SK-N-DZ (cell line): ENCODE data around the gene MORN1.

Experiments used
- DNase-seq: peaks from one replicate; pipeline ENCODE4 v3.0.0-alpha.2; 2015; ENCODE audit warnings: low spot score

Gene MORN1

DNA sequence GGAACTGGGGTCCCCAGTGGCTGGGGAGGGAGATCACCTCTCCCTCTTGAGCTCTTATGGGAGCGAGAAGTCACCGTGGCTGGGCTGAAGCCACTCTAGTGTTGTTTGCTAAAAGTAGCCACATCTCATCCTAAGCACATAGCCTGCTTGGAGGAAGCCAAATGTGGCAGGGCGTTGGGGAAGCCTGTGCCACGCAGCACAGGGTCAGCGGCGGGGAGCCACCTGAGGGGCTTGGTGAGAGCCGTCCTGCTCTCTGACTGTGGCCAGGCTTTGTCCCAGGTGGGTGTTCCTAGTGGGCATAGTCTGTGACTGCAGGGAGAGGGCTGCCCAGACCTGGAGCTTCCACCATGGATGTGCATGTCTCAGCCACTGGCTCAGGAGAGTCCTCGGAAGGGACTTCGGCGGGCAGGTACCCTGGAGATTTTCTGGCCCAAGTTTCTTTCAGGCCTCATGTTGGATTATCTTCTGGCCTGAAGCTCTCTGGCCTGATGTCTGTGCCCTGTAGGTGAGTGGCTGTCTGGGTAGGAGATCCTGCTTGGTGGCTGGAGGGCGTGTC lies 38.9 kb downstream of the MORN1 start:
- no peak for DNase-seq

DNA sequence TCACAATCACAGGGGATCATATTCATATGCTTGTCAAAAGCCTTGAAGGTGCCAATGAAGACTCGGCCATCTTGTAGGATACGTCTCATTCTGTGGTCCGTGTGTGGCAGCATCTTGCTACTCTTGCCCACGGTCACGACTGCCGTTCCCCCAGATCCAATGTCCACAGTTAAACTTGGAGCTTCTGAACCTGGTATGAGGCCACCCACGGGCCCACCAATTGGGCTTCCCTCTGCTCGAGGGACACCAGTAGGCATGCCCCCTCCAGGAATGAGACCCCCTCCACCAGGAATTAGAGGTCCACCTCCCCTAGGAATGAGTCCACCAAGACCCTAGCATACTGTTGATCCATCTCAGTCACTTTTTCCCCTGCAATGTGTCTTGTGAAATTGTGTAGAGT lies 39.6 kb downstream of the MORN1 start:
- no peak for DNase-seq

DNA sequence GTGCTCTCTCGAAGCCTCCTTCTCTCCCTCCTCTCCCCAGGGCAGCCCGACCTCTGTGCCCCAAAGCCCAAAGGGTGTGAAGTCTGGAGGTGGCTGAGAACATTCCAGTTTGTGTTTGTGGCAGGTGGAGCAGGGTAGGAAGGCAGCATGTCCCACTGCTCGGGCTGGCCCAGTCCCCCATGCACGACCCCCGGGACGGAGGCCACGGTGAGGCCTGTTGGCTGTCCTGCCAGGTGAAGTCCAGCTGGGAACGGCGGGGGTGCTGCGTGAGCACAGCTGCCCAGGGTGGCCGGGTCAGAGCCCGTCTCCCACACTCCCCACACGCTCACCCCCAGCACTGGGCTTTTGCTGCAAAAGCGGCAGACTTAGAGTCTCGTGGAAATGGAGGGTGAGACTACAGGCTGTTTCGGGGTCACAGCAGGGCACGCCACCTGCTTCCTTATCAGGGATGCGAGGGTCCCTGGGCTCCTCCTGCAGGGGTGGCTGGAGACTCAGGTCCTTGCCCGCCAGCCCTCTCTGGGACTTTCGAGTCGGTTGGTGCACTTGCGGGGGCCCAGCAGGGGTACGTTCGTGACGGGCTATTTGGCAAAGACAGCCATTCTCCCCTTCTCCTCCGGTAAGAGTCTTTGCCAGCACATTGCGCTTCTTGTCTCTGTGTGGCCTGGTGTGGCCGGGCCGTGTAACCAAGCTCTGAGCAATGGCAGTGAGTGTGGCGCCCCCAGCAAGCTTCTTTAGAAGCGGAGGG lies 40.3 kb downstream of the MORN1 start:
- no peak for DNase-seq

DNA sequence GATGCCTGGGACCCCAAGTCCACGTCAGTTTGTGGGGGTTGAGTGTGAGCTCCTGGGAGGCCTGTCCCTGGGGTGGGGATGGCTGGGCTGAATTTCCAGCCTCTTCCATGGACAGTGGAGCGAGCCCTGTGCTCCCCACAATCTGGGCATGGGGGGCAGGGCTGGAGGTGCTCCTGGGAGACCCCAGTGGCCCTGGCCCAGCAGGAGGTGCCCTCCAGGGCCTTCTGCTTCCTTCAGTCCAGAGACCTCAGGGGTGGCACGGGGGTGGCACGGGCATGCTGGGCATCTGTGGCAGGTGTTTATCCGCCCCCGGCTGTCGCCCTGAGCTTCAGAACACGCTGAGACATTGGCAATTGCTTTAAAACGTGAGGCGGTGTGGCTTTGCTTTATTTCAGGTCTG lies 40.9 kb downstream of the MORN1 start:
- no peak for DNase-seq

- no peak for DNase-seq
Observed at GRCh38 chr1:2349806-2350205, 41.5 kb downstream of the MORN1 start.

GRCh38 chr1:2348346-2349325 lies 42.7 kb downstream of the MORN1 start:
- DNase-seq = no peak

DNA sequence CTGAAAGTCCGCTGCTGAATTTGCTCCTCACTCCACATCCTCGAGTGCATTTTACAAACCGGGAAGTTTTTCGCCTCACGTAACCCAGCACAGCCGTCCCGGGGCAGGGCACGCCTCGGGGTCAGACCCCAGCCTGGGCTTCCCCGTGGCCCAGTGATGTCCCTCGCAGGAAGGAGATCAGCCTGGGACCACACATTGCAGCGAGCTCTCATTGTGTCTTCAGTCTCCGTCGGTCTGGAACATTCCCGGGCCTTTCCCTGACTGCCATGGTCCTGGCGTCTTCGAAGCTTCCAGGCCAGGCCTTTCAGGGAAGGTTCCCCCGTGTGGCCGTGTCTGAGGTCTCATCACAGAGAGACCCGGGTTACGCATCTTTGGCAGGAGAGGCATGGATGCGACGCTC lies 43.5 kb downstream of the MORN1 start:
- DNase-seq = no peak

- DNase-seq = no peak
Observed at GRCh38 chr1:2347409-2347785, 44.0 kb downstream of the MORN1 start.

- no peak for DNase-seq
Observed at GRCh38 chr1:2346691-2347408, 44.5 kb downstream of the MORN1 start.

DNA sequence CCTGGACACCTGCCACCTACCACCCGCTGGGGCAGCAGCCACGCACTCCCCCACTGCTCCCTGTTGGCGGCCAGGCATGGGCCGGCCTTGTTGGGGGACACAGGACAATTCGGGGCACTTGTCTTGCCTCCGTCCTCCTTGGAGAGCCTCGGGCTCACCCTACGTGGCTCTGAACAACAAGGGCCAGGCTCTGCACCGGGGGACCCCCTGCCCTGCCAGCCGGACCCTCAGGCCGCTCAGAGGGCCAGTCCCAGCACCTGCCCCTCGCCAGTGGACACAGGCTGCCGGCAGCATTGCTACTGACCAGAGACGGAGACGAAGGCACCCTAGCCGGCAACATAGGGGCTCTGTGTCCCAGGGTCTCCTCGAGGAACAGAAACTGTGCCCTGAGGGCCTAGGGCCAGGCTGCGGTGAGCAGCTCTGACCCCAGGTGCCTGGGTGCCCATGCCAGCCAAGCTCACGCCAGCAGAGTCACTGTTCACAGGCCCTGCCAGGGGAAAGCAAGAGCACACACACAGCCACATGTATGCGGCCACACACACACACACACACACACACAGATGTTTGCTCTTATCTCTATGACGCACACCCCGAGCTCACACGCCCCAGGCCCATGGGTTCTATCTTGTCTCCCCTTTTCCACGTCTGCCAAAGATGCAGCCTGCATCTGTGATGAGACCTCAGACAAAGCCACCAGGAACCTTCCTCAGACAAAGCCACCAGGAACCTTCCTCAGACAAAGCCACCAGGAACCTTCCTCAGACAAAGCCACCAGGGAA lies 45.9 kb downstream of the MORN1 start:
- DNase-seq = no peak

DNA sequence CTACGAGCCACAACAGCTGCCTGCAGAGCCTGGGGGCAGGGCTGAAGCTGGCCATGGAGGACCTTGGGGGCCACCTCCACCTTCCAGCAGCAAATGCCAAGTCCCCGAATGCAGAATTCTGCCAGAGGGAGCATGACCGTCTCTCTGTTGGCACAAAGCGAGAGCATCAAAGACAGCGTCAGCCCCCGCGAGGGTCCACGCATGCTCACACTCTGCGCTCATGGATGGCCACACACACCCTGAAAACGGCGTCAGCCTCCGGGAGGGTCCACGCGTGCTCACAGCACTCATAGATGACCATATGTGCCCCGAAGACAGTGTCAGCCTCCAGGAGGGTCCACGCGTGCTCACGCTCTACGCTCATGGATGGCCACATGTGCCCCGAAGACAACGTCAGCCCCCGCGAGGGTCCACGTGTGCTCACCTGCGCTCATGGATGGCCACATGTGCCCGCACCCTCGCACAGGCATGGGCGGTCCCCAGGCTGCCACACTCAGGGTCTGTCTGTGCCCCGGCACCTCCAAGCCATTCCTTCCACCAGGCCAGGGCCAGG lies 46.5 kb downstream of the MORN1 start:
- no peak for DNase-seq

DNA sequence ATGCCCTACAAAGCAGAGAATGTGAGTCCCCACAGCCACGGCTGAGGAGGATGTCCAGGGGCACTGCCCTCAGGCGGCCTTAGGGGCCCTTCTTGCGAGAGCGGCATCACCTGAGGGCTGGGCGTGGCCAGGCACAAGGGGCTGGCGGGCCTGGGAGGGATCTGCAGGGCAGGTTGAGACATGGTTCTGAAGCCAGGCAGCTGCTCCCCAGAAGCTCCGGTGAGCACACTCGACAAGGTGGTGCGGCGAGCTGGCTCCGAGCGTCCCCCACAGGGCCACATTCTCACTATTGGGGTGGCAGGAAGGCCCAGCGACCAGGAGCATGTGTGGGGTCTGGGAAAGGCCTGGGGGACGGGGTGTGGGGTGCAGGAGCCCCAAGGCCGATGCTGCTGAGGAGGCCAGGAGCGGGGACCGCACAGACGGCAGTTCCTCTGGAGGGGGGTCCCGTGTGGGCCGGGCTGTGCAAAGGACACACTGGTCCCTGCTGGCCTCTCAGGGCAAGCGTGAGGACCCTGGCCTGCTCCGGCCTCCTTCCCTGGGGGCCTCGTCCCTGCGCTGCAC lies 47.2 kb downstream of the MORN1 start:
- no peak for DNase-seq

- no peak for DNase-seq
Observed at GRCh38 chr1:2343023-2343935, 48.1 kb downstream of the MORN1 start.

DNA sequence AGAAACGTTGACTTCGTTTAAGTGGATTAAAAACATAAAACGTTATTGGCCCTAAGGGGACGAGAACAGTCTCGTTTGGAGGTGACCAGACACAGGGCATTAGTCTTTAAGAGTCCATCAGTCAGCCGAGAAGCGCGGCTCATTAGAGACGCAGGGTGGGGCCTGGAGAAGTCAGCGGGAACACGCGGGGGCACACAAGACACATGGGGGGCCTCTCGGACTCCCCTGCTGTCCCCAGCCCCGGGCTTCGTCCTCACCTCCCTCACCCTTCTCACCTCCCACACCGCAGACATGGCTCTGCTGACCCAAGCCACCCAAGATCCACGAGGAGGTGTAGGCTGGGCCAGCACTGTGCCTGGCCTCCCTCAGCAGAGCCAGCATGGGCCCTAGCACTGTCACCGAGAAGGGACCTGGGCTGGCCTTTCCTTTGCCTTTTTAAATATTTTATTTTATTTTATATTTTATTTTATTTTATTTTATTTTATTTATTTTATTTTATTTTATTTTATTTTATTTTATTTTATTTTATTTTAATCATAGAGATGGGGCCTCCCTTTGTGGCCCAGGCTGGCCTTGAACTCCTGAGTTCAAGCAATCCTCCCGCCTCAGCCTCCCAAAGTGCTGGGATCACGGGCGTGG lies 48.9 kb downstream of the MORN1 start:
- DNase-seq = no peak

DNA sequence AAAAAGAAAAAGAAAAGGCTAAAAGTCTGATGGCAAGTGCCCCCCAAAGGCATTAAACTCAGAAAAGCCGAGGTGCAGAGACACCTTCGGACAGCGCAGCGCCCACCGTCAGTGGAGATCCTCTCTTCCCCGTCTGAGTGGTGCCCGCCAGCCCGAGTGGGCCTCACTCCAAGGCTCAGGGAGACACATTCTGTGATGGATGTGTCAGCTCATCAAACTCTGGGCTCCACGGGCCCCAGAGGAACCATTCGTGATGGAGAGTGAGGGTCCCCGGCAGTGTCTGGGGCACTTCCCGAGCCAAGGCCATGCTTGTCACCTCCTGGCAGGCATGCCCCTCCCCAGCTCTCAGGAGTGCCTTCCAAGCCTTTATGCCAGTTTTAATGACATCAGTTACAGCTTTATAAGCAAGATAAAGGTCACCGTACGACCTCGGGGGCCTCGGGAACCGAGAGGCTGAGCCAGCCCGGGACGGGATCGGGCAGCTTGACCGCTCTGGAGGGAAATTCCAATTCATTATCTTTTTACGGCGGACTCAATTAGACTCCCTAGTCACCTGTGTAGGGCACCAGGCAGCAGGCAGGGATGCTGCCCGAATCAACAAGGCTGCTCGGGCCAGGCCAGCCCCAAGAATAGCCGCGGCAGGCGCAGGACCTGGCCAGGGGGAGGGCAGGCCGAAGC lies 49.5 kb downstream of the MORN1 start:
- no peak for DNase-seq

GRCh38 chr1:2340918-2341254 lies 50.5 kb downstream of the MORN1 start:
- DNase-seq = no peak

DNA sequence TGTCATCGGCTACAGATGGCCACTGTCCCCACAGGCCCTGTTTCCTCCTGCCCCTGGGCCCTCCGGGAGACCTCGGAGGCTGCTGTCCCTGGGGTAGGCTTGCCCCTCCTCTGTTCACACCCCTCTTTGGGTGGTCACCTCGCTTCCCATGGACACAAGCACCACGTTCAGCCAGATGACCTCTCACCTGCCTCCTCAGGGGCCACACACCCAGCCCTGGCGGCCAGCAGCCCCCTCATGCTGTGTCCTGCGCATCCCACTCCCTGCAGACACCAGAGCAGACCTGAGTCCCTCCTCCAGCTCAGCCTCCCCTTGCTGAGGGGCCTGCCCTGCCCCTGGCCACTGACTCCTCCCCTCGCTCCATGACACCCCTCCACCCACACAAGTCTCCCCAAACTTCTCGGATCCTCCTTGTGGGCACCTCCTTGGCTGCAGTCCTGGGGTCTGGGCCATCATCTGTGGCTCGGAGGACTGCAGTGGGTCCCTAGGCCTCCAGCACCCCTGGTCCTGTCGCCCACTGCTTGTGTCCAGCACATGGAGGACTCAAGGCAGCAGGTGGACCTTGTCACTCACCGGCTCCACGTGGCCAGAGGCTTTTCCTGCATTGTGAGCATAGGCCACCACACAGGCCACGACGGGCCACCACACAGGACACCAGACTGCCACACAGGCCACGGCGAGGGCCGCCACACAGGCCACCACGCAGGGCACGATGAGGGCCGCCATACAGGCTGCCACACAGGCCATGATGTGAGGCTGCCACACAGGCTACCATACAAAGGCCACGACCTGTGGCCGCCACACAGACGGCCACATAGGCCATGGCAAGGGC lies 51.1 kb downstream of the MORN1 start:
- DNase-seq = no peak
